ELF-1 (cell line): Measurements from ENCODE around the gene RAB3IP.
"Not testable (repeated sequence)": the region's sequence is repeated elsewhere in the genome, so short reads cannot be mapped to it uniquely, and the experiment has no call there.

Experiments
- DNase-seq: peaks from one replicate; pipeline ENCODE4 v3.0.0-alpha.2; 2016; ENCODE audit warnings: low read depth, low spot score

Gene RAB3IP

GRCh38 chr12:69756088-69756755 lies 17.6 kb downstream of the RAB3IP start:
- DNase-seq = no peak

GRCh38 chr12:69758105-69758504 lies 19.4 kb downstream of the RAB3IP start:
- DNase-seq = no peak

GRCh38 chr12:69759581-69759980 lies 20.9 kb downstream of the RAB3IP start:
- not testable (repeated sequence) for DNase-seq

- no peak for DNase-seq
Measured at GRCh38 chr12:69765515-69765914, 26.9 kb downstream of the RAB3IP start.

- DNase-seq = no peak
Measured at GRCh38 chr12:69766260-69766659, 27.6 kb downstream of the RAB3IP start.

- DNase-seq = peak; percentile 71
Measured at GRCh38 chr12:69779928-69780327, 41.3 kb downstream of the RAB3IP start.

- no peak for DNase-seq
Measured at GRCh38 chr12:69783365-69783764, 44.7 kb downstream of the RAB3IP start.

GRCh38 chr12:69789351-69789750 lies 50.7 kb downstream of the RAB3IP start:
- DNase-seq = no peak

- no peak for DNase-seq
Measured at GRCh38 chr12:69792533-69792932, 53.9 kb downstream of the RAB3IP start.

- DNase-seq = not testable (repeated sequence)
Measured at GRCh38 chr12:69807101-69807897, 68.6 kb downstream of the RAB3IP start.

- DNase-seq = no peak
Measured at GRCh38 chr12:69810870-69811498, 72.3 kb downstream of the RAB3IP start.

- DNase-seq = no peak
Measured at GRCh38 chr12:69816082-69816481, 77.4 kb downstream of the RAB3IP start.

- DNase-seq = no peak
Measured at GRCh38 chr12:69821032-69821455, 82.4 kb downstream of the RAB3IP start.

- DNase-seq = no peak
Measured at GRCh38 chr12:69821456-69822159, 82.9 kb downstream of the RAB3IP start.

- DNase-seq = no peak
Measured at GRCh38 chr12:69822201-69822860, 83.7 kb downstream of the RAB3IP start.

GRCh38 chr12:69824028-69824427 lies 85.4 kb downstream of the RAB3IP start:
- no peak for DNase-seq

- DNase-seq = no peak
Measured at GRCh38 chr12:69824966-69825560, 86.4 kb downstream of the RAB3IP start, which contains the start of gene MYRFL. MYRFL (plus strand) TSS chr12:69825227; CDS start chr12:69825518, 291 bp downstream.

GRCh38 chr12:69828897-69829296 lies 90.2 kb downstream of the RAB3IP start:
- DNase-seq = no peak

- no peak for DNase-seq
Measured at GRCh38 chr12:69833696-69834095, 95.0 kb downstream of the RAB3IP start.

GRCh38 chr12:69834147-69834546 lies 95.5 kb downstream of the RAB3IP start:
- no peak for DNase-seq

- DNase-seq = no peak
Measured at GRCh38 chr12:69834576-69834975, 95.9 kb downstream of the RAB3IP start.
